ENCODE measurements around the gene FBXO11.

FBXO11 gene

GRCh38 chr2:47822518-47822917, 83.8 kb downstream of the FBXO11 start:
- no peak for TF ChIP-seq REST (IDR thresholded peaks at IDR 0.05; ENCODE audit: insufficient read depth in 1 of 2, low read depth in 2 of 2, low read length in 2 of 2)
- no peak for TF ChIP-seq POLR2AphosphoS5 (IDR thresholded peaks at IDR 0.05; ENCODE audit: low read depth, low read length)
- TF ChIP-seq FOXP2 (optimal IDR thresholded peaks at IDR 0.05; ENCODE audit: borderline replicate concordance, extremely low read depth, extremely low read length, insufficient read depth) = no peak
- no peak for TF ChIP-seq SIN3A (IDR thresholded peaks at IDR 0.05; ENCODE audit: borderline replicate concordance, insufficient read depth, low read length)
- no peak for TF ChIP-seq TAF1 (IDR thresholded peaks at IDR 0.05; ENCODE audit: borderline replicate concordance, insufficient read depth, low read length)

- TF ChIP-seq REST (IDR thresholded peaks at IDR 0.05; ENCODE audit: insufficient read depth in 1 of 2, low read depth in 2 of 2, low read length in 2 of 2) (no peak), SIN3A (IDR thresholded peaks at IDR 0.05; ENCODE audit: borderline replicate concordance, insufficient read depth, low read length) (no peak), TAF1 (IDR thresholded peaks at IDR 0.05; ENCODE audit: borderline replicate concordance, insufficient read depth, low read length) (no peak), POLR2AphosphoS5 (IDR thresholded peaks at IDR 0.05; ENCODE audit: low read depth, low read length) (no peak), FOXP2 (optimal IDR thresholded peaks at IDR 0.05; ENCODE audit: borderline replicate concordance, extremely low read depth, extremely low read length, insufficient read depth) (no peak)
These were observed 86.5 kb downstream of the FBXO11 start for GRCh38 chr2:47819834-47820233.

GRCh38 chr2:47818777-47819176, 87.5 kb downstream of the FBXO11 start:
- TF ChIP-seq SIN3A (IDR thresholded peaks at IDR 0.05; ENCODE audit: borderline replicate concordance, insufficient read depth, low read length) (no peak), TAF1 (IDR thresholded peaks at IDR 0.05; ENCODE audit: borderline replicate concordance, insufficient read depth, low read length) (no peak), FOXP2 (optimal IDR thresholded peaks at IDR 0.05; ENCODE audit: borderline replicate concordance, extremely low read depth, extremely low read length, insufficient read depth) (no peak), POLR2AphosphoS5 (IDR thresholded peaks at IDR 0.05; ENCODE audit: low read depth, low read length) (no peak), REST (IDR thresholded peaks at IDR 0.05; ENCODE audit: insufficient read depth in 1 of 2, low read depth in 2 of 2, low read length in 2 of 2) (no peak)

- TF ChIP-seq REST (IDR thresholded peaks at IDR 0.05; ENCODE audit: insufficient read depth in 1 of 2, low read depth in 2 of 2, low read length in 2 of 2) (no peak), FOXP2 (optimal IDR thresholded peaks at IDR 0.05; ENCODE audit: borderline replicate concordance, extremely low read depth, extremely low read length, insufficient read depth) (no peak), TAF1 (IDR thresholded peaks at IDR 0.05; ENCODE audit: borderline replicate concordance, insufficient read depth, low read length) (no peak), SIN3A (IDR thresholded peaks at IDR 0.05; ENCODE audit: borderline replicate concordance, insufficient read depth, low read length) (no peak), POLR2AphosphoS5 (IDR thresholded peaks at IDR 0.05; ENCODE audit: low read depth, low read length) (no peak)
These were observed 90.5 kb downstream of the FBXO11 start for GRCh38 chr2:47815764-47816163.

GRCh38 chr2:47811668-47812067, 94.6 kb downstream of the FBXO11 start:
- TF ChIP-seq POLR2AphosphoS5 (IDR thresholded peaks at IDR 0.05; ENCODE audit: low read depth, low read length) (no peak; the same call in 1 of the 2 replicates), REST (IDR thresholded peaks at IDR 0.05; ENCODE audit: insufficient read depth in 1 of 2, low read depth in 2 of 2, low read length in 2 of 2) (no peak), SIN3A (IDR thresholded peaks at IDR 0.05; ENCODE audit: borderline replicate concordance, insufficient read depth, low read length) (no peak), TAF1 (IDR thresholded peaks at IDR 0.05; ENCODE audit: borderline replicate concordance, insufficient read depth, low read length) (no peak), FOXP2 (optimal IDR thresholded peaks at IDR 0.05; ENCODE audit: borderline replicate concordance, extremely low read depth, extremely low read length, insufficient read depth) (no peak)
